Stimulated activated CD8-positive, alpha-beta memory T cell treated with anti-CD3 and anti-CD28 coated beads, Interleukin-2, amount 100 ng/mL, for 48 hours (primary cell): ENCODE results near the gene HINT3.
"Not testable (repeated sequence)": the region's sequence is repeated elsewhere in the genome, so short reads cannot be mapped to it uniquely, and the experiment has no call there.

Experiments used
- DNase-seq, 2 donors: peaks; one replicate each; pipeline ENCODE4 v3.0.0-alpha.2; 2020; ENCODE audit warnings: low read depth in 2 of 2

The HINT3 gene

GRCh38 chr6:125995972-125996580 lies 39.5 kb downstream of the HINT3 start:
- DNase-seq: peak; percentile 32 to 42

GRCh38 chr6:126002755-126003679 lies 46.4 kb downstream of the HINT3 start:
- DNase-seq: no peak

GRCh38 chr6:126007800-126008199 lies 51.2 kb downstream of the HINT3 start:
- no peak for DNase-seq

- no peak for DNase-seq
Observed at GRCh38 chr6:126010040-126010439, 53.5 kb downstream of the HINT3 start.

- no peak for DNase-seq
Observed at GRCh38 chr6:126015863-126016262, 59.3 kb downstream of the HINT3 start.

GRCh38 chr6:126016591-126016990 lies 60.0 kb downstream of the HINT3 start:
- no peak for DNase-seq

- no peak for DNase-seq
Observed at GRCh38 chr6:126017668-126018067, 61.1 kb downstream of the HINT3 start.

- DNase-seq: no peak
Observed at GRCh38 chr6:126020305-126021050, 63.9 kb downstream of the HINT3 start.

- not testable (repeated sequence) for DNase-seq
Observed at GRCh38 chr6:126023474-126023873, 66.9 kb downstream of the HINT3 start.

GRCh38 chr6:126026001-126026400 lies 69.4 kb downstream of the HINT3 start:
- DNase-seq: no peak

- no peak for DNase-seq
Observed at GRCh38 chr6:126027601-126028000, 71.0 kb downstream of the HINT3 start.
